ENCODE data around the gene NPBWR2.
"Not testable (repeated sequence)": the region's sequence is repeated elsewhere in the genome, so short reads cannot be mapped to it uniquely, and the experiment has no call there.

Gene NPBWR2

DNA sequence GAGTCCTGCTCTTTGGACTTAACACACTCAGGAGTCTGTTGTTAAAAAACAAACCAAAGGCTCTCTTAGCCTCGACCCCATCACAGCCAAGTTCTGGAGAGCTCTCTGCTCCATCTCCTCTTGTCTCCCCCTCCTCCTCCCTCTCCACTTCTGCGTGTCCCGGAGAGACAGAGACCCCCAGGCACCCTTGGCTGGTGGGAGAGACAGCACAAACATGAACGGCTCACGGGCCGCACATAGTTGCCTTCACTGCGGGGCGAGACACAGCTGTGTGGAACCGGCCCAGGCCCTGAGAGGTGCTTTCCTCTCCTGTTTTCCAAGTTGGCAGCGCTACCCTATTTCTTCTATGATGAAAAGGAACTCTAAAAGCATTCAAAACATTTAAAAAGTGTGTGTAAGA lies 33.6 kb upstream of the NPBWR2 start:
- TF ChIP-seq, protein P1, sequence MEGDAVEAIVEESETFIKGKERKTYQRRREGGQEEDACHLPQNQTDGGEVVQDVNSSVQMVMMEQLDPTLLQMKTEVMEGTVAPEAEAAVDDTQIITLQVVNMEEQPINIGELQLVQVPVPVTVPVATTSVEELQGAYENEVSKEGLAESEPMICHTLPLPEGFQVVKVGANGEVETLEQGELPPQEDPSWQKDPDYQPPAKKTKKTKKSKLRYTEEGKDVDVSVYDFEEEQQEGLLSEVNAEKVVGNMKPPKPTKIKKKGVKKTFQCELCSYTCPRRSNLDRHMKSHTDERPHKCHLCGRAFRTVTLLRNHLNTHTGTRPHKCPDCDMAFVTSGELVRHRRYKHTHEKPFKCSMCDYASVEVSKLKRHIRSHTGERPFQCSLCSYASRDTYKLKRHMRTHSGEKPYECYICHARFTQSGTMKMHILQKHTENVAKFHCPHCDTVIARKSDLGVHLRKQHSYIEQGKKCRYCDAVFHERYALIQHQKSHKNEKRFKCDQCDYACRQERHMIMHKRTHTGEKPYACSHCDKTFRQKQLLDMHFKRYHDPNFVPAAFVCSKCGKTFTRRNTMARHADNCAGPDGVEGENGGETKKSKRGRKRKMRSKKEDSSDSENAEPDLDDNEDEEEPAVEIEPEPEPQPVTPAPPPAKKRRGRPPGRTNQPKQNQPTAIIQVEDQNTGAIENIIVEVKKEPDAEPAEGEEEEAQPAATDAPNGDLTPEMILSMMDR (conservative IDR thresholded peaks at IDR 0.05): no peak
- H3K27ac ChIP-seq: no peak overlapping the region

DNA sequence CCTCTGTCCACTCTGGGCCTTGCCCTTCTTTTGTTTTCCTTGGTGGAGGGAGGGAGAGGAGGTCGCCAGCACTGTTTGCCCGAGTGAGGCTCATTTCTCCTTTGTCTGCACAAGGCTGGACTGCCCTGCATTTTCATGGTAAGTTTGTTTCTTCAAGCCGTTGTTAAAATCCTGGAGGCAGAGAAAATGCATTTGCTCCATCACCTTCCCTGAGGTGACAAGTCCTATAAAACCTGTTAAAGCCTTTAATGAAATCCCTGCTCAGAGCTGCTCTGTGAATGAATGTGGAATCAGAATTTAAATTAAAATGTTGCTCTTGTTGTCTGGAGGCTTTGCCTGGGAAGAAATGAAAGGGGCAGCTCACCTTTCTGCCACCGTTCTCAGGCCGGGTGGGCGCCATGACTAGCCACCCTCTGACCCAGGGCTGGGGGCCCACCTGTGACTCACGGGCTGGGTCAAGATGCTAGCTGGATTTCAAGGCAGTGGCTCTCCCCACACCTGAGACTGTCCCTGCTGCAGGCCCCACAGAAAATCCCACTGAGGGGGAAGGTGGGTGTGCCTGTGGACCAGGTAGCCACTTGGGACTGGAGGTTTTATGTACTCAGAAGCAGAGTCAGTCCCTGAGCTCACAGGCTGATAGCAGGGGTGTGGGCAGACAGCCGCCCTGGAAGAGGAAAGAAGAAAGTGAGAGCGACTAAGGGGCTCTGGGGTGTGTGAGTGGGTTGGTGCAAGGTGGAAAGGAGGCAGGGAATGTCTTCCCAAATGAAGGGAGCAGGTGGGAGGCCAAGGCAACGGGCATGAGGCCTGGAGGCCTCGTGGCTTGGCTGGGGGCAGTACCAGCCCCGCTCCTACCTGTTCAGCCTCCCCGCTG lies 32.9 kb upstream of the NPBWR2 start:
- H3K27ac ChIP-seq: no peak overlapping the region
- TF ChIP-seq, protein P1 (conservative IDR thresholded peaks at IDR 0.05): no peak

- no peak overlapping the region for H3K27ac ChIP-seq
- TF ChIP-seq, protein P1 (conservative IDR thresholded peaks at IDR 0.05): no peak
Measured at GRCh38 chr20:64139199-64140060, 32.1 kb upstream of the NPBWR2 start.

- TF ChIP-seq, protein P1 (conservative IDR thresholded peaks at IDR 0.05): no peak
- H3K27ac ChIP-seq: no peak overlapping the region
Measured at GRCh38 chr20:64138276-64138815, 31.0 kb upstream of the NPBWR2 start.

DNA sequence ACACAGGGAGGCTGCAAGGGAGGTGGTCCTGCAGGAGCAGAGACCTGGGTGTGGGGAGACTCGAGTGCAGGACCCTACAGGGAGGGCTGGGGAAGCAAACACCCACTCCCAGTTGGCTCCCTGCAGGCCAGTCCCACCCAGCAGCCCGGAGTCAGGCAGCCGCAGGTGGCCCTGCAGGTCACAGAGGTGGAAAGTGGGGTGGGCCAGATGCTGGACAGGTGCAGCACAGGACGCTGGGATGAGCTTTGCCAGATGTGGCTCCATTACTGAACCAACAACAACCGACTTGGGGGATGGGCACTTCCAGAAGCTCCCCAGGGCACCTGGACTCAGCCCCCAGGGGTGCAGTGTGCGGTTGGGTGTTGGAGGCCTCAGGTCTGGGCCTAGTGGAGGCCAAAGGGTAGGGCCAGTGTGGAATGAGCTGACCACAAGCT lies 30.2 kb upstream of the NPBWR2 start:
- no peak overlapping the region for H3K27ac ChIP-seq
- TF ChIP-seq, protein P1 (conservative IDR thresholded peaks at IDR 0.05): no peak

DNA sequence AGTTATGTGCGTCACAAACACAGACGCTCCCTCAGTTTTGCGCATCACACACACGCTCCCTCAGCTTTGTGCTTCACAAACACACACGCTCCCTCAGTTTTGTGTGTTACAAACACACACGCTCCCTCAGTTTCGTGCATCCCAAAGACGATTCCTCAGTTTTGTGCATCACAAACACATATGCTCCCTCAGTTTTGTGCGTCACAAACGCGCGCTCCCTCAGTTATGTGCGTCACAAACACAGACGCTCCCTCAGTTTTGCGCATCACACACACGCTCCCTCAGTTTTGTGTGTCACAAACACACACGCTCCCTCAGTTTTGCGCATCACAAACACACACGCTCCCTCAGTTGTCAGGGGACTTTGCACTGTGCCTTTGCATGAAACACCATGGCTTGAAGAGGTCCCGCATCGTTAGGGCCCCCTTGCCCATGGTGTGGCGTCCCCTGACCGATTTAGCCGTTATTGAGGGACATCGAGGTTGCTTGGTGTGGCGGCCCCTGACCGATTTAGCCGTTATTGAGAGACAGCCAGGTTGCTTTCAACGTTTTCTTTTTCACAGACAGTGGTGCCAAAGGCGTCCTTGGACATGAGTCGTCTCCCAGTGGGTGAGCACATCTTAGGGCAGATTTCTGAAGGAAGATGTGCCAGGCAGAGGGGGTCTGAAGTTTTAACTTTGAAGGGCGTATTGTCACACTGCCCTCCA lies 28.8 kb upstream of the NPBWR2 start:
- TF ChIP-seq, protein P1 (conservative IDR thresholded peaks at IDR 0.05): no peak

GRCh38 chr20:64134744-64135143 lies 27.4 kb upstream of the NPBWR2 start:
- not testable (repeated sequence) for H3K27ac ChIP-seq

More for the DNA sequence above, 28.8 kb upstream of the NPBWR2 start:
- no peak overlapping the region for H3K27ac ChIP-seq
